ENCODE results near the gene SALL2.
A peak's percentile ranks its signal among the peaks of the same experiment; 100 is the strongest.

The SALL2 gene

DNA sequence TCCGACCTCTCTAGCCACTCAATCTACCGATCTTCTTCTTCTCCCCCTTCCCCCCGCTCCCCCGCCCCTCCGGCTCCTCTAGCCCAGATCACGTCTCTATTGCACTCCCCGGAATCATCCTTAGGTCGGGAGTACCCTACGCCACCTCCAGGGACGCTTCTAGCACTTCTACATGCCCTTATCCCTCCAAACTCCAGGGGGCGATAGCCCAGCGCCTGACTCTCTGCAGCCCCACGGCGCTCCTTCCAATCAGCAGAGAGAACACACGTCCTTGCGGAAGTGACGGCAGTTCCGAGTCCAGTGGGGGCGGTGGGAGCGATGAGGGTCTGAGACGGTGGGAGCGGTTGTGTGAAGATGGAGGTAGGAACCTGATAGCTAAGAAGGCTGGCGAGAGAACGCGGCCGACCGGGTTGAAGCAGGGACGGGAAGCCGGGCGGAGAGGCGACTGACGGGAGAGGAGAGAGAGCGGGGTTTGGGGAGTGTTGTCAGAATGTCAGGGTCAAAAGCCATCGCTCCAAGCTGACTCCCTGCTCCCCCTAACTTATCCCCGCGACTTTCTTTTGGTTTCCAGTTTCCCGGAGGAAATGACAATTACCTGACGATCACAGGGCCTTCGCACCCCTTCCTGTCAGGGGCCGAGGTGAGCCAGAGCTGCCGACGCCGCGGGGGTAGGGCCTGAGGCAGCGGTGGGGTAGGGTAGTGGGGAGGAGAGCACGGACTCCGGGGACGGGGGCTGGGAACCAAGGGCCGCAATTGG is 49.0 kb downstream of the SALL2 start, which contains the start of the genes RAB2B and TOX4:
Gene RAB2B (minus strand): TSS at position 35 of the 757 bp plus-strand sequence. CDS start 87 bp downstream, outside the sequence.
Gene TOX4 (plus strand): TSS at position 271 of the 757 bp plus-strand sequence. CDS start 84 bp downstream, at position 355.
- peak; percentile 98 for DNase-seq

DNA sequence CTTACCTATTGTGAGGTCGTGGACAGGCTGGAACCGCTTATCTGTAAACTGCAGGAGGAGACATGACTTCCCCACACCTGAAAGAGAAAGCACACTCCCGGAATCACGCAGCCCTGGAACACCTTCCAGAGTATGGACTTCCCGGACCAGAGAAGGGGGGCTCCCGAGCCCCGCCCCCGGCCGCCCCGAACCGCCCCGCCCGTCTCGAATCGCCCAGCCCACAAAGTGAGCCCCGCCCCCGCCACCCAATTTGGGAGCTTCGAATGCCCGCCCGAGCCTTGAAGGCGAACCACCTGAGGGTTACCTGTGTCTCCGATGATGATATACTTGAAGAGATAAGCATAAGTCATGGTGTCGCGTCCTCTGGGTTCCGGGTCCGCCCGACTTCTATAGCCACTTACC is 49.6 kb downstream of the SALL2 start:
- DNase-seq: peak; percentile 85

DNA sequence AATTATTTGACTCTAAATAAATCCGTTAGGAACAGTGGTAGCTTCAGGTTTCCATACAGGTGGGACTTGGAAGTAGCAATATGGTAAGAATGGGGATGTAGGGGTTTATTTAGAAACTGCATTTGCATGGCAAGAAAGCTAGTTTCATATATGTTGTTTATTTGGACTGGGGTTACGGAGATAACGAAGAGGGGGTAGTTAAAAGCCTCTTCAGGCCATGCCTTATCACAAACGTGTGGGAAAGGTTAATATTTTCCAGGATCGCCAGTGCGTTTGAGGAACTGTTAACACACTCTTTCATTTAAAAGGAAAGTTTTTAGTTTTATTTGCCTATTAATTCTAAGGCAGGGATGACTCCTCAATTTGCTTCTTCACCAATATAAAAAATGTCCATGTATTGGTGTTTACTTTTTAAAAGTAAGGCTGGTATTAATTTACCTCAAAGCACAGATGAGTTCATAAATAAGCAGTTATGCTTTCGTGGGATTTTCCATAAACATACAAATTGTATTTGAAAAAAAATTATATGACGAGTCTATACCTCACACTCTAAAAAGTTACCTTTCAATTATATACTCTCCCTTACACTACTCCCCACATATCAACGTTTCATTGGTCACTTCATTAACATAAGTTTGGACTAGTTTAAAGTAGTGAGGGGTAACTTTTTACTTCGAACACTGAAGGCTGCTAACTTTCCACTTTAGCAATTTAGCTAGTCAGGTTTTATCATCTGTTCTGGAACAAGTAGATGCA is 50.2 kb downstream of the SALL2 start:
- no peak for DNase-seq

Measured in NCI-H1105 treated with DMSO at 0.1 percent for 48 hours (cell line).